Gastroesophageal sphincter (tissue), 3 donors: ENCODE data around the gene CD46.

Experiments
- EP300 ChIP-seq: sonication (generic); formaldehyde crosslinking; IDR thresholded peaks from one replicate; pipeline ENCODE4 v1.6.1; 2017; ENCODE audit warnings: antibody characterized with exemption, mild to moderate bottlenecking
- POLR2A ChIP-seq, 2 donors: fragments of 450-650 bp; IDR thresholded peaks; one replicate each; pipeline ENCODE4 v1.6.1; 2017; ENCODE audit warnings: antibody characterized with exemption in 2 of 2, mild to moderate bottlenecking in 2 of 2, moderate library complexity in 1 of 2
- POLR2AphosphoS5 ChIP-seq: sonication (generic); formaldehyde crosslinking; IDR thresholded peaks from one replicate; pipeline ENCODE4 v1.6.1; 2017; ENCODE audit warnings: antibody characterized with exemption
- TF ChIP-seq, protein P1 (sequence below), 4 experiments: fragments of 200-600 bp in 2 of 4; fragments of 450-650 bp in 2 of 4; sonication (generic) in 1 of 4; IDR thresholded peaks; one replicate each; pipeline ENCODE4 v1.5.1; 2017 to 2019; ENCODE audit warnings: antibody characterized with exemption in 4 of 4, mild to moderate bottlenecking in 2 of 4, moderate library complexity in 2 of 4

GRCh38 chr1:207812778-207813511 lies 61.1 kb downstream of the CD46 start:
- TF ChIP-seq, protein P1, sequence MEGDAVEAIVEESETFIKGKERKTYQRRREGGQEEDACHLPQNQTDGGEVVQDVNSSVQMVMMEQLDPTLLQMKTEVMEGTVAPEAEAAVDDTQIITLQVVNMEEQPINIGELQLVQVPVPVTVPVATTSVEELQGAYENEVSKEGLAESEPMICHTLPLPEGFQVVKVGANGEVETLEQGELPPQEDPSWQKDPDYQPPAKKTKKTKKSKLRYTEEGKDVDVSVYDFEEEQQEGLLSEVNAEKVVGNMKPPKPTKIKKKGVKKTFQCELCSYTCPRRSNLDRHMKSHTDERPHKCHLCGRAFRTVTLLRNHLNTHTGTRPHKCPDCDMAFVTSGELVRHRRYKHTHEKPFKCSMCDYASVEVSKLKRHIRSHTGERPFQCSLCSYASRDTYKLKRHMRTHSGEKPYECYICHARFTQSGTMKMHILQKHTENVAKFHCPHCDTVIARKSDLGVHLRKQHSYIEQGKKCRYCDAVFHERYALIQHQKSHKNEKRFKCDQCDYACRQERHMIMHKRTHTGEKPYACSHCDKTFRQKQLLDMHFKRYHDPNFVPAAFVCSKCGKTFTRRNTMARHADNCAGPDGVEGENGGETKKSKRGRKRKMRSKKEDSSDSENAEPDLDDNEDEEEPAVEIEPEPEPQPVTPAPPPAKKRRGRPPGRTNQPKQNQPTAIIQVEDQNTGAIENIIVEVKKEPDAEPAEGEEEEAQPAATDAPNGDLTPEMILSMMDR (IDR thresholded peaks at IDR 0.05): no peak
- TF ChIP-seq POLR2A (IDR thresholded peaks at IDR 0.05) (no peak), EP300 (no peak), POLR2AphosphoS5 (no peak)
